Activated CD4-positive, alpha-beta T cell treated with anti-CD3 and anti-CD28 coated beads, Interleukin-2, amount 10 ng/mL, durations not matched to agents 24 days and 14 days (primary cell): ENCODE results near the gene EEF1A1. TPM values are rescaled to one million over a fixed set of nuclear protein-coding genes. Genes with fewer than 3 reads are reported as not detected.
A peak's percentile ranks its signal among the peaks of the same experiment; 100 is the strongest.
"Not testable (repeated sequence)": the region's sequence is repeated elsewhere in the genome, so short reads cannot be mapped to it uniquely, and the experiment has no call there.

Experiments used
- DNase-seq: peaks from one replicate; pipeline ENCODE4 v3.0.0; 2022
- H3K27ac Mint-ChIP-seq: one replicate; pipeline ENCODE4 v1.8.0; 2022; ENCODE audit warnings: mild to moderate bottlenecking, mixed read lengths
- H3K27me3 Mint-ChIP-seq: one replicate; pipeline ENCODE4 v1.8.0; 2022; ENCODE audit warnings: mixed read lengths
- H3K36me3 Mint-ChIP-seq: one replicate; pipeline ENCODE4 v1.8.0; 2022; ENCODE audit warnings: low read depth, mild to moderate bottlenecking, mixed read lengths
- H3K4me1 Mint-ChIP-seq: one replicate; pipeline ENCODE4 v1.8.0; 2021; ENCODE audit warnings: mixed read lengths
- H3K4me3 Mint-ChIP-seq: one replicate; pipeline ENCODE4 v1.8.0; 2022; ENCODE audit warnings: mild to moderate bottlenecking, moderate library complexity, mixed read lengths
- H3K9me3 Mint-ChIP-seq: one replicate; pipeline ENCODE4 v1.8.0; 2021; ENCODE audit warnings: mixed read lengths
- intact Hi-C: fragments of 100-400 bp; cut with micrococcal nuclease; formaldehyde crosslinking; loops from one replicate; pipeline ENCODE4 v1.15.1; 2023
- total RNA-seq: library from RNA; stranded (reverse); gene quantifications from 2 replicates; pipeline ENCODE4 v1.2.3, GENCODE V29; 2022

EEF1A1 gene
- total RNA-seq, 1 donor from 2014 or later: 9,514 TPM

GRCh38 chr6:73521351-73521985 lies 636 bp upstream of the EEF1A1 start:
- peak overlapping the region; percentile 100 for H3K27ac Mint-ChIP-seq
- H3K4me3 Mint-ChIP-seq: peak overlapping the region; percentile 97
- peak; percentile 92 for DNase-seq
- H3K27me3 Mint-ChIP-seq: peaks cover 10% of the 10 kb centered on the region
- intact Hi-C loops: loop anchor here (1.0 to 5.0 kb wide), 8 partner anchors 59 to 1763 kb away; partner anchors contain the start of genes MTO1 and TMEM30A
- peaks cover 46% of the 10 kb centered on the region for H3K36me3 Mint-ChIP-seq
- peaks cover 7% of the 10 kb centered on the region for H3K9me3 Mint-ChIP-seq
- H3K4me1 Mint-ChIP-seq: peaks cover 39% of the 10 kb centered on the region

- peaks cover 10% of the 10 kb centered on the region for H3K27me3 Mint-ChIP-seq
- peaks cover 50% of the 10 kb centered on the region for H3K4me1 Mint-ChIP-seq
- H3K36me3 Mint-ChIP-seq: peaks cover 60% of the 10 kb centered on the region
- H3K9me3 Mint-ChIP-seq: peaks cover 7% of the 10 kb centered on the region
- H3K27ac Mint-ChIP-seq: peak overlapping the region; percentile 100
- H3K4me3 Mint-ChIP-seq: peak overlapping the region; percentile 97
- peak; percentile 92 for DNase-seq
- intact Hi-C loops: loop anchor here (2.0 to 5.0 kb wide), 4 partner anchors 59 to 1765 kb away; partner anchors contain the start of genes MTO1 and TMEM30A
Measured at GRCh38 chr6:73519926-73520687, 725 bp downstream of the EEF1A1 start.

GRCh38 chr6:73518982-73519881 lies 1.6 kb downstream of the EEF1A1 start:
- Mint-ChIP-seq H3K27ac (peak overlapping the region; percentile 100), H3K36me3 (peaks cover 66% of the 10 kb centered on the region), H3K4me1 (peaks cover 51% of the 10 kb centered on the region), H3K4me3 (peak overlapping the region; percentile 97)
- H3K27me3 Mint-ChIP-seq, intact Hi-C loops, H3K9me3 Mint-ChIP-seq: not testable (repeated sequence)
- peak; percentile 58 for DNase-seq

GRCh38 chr6:73518100-73518981 lies 2.5 kb downstream of the EEF1A1 start:
- H3K27me3 Mint-ChIP-seq, DNase-seq, intact Hi-C loops, H3K9me3 Mint-ChIP-seq: not testable (repeated sequence)
- peaks cover 66% of the 10 kb centered on the region for H3K36me3 Mint-ChIP-seq
- peak overlapping the region; percentile 97 for H3K4me3 Mint-ChIP-seq
- H3K27ac Mint-ChIP-seq: peak overlapping the region; percentile 100
- peaks cover 51% of the 10 kb centered on the region for H3K4me1 Mint-ChIP-seq

- H3K36me3 Mint-ChIP-seq: peaks cover 68% of the 10 kb centered on the region
- H3K9me3 Mint-ChIP-seq: peaks cover 7% of the 10 kb centered on the region
- peaks cover 52% of the 10 kb centered on the region for H3K4me1 Mint-ChIP-seq
- H3K4me3 Mint-ChIP-seq: peak overlapping the region; percentile 84
- H3K27me3 Mint-ChIP-seq: peaks cover 10% of the 10 kb centered on the region
- no peak for DNase-seq
- H3K27ac Mint-ChIP-seq: peak overlapping the region; percentile 92
- intact Hi-C loops: no loop called here
Measured at GRCh38 chr6:73516514-73517489, 4.0 kb downstream of the EEF1A1 start.

- Mint-ChIP-seq H3K27ac (peak overlapping the region; percentile 92), H3K9me3 (peaks cover 7% of the 10 kb centered on the region), H3K4me1 (peaks cover 50% of the 10 kb centered on the region), H3K4me3 (no peak overlapping the region), H3K27me3 (peaks cover 4% of the 10 kb centered on the region), H3K36me3 (peaks cover 63% of the 10 kb centered on the region)
- DNase-seq: peak; percentile 66
- intact Hi-C loops: loop anchor here (1.0 kb wide), 1 partner anchor 95 kb away; no protein-coding TSS in a partner anchor
Measured at GRCh38 chr6:73515204-73515655, 5.6 kb downstream of the EEF1A1 start.

GRCh38 chr6:73514746-73515110 lies 6.1 kb downstream of the EEF1A1 start:
- peaks cover under 1% of the 10 kb centered on the region for H3K27me3 Mint-ChIP-seq
- H3K4me3 Mint-ChIP-seq: peak overlapping the region; percentile 2
- DNase-seq: no peak
- peaks cover 45% of the 10 kb centered on the region for H3K4me1 Mint-ChIP-seq
- peak overlapping the region; percentile 92 for H3K27ac Mint-ChIP-seq
- intact Hi-C loops: loop anchor here (1.0 kb wide), 1 partner anchor 96 kb away; no protein-coding TSS in a partner anchor
- peaks cover 58% of the 10 kb centered on the region for H3K36me3 Mint-ChIP-seq
- H3K9me3 Mint-ChIP-seq: peaks cover 3% of the 10 kb centered on the region

GRCh38 chr6:73513496-73513854 lies 7.4 kb downstream of the EEF1A1 start:
- Mint-ChIP-seq H3K27me3 (no peaks in the 10 kb centered on the region), H3K4me3 (no peak overlapping the region), H3K27ac (peak overlapping the region; percentile 3), H3K36me3 (peaks cover 46% of the 10 kb centered on the region), H3K4me1 (peaks cover 37% of the 10 kb centered on the region), H3K9me3 (no peaks in the 10 kb centered on the region)
- DNase-seq: no peak
- intact Hi-C loops: no loop called here

- Mint-ChIP-seq H3K9me3 (no peaks in the 10 kb centered on the region), H3K4me1 (peaks cover 28% of the 10 kb centered on the region), H3K4me3 (no peak overlapping the region), H3K27me3 (no peaks in the 10 kb centered on the region), H3K36me3 (peaks cover 33% of the 10 kb centered on the region), H3K27ac (peak overlapping the region; percentile 41)
- intact Hi-C loops: no loop called here
- no peak for DNase-seq
Measured at GRCh38 chr6:73511796-73512195, 9.0 kb downstream of the EEF1A1 start.

GRCh38 chr6:73509851-73510250 lies 11.0 kb downstream of the EEF1A1 start:
- Mint-ChIP-seq H3K27ac (no peak overlapping the region), H3K27me3 (no peaks in the 10 kb centered on the region), H3K36me3 (peaks cover 18% of the 10 kb centered on the region), H3K4me1 (peaks cover 13% of the 10 kb centered on the region), H3K4me3 (no peak overlapping the region), H3K9me3 (no peaks in the 10 kb centered on the region)
- intact Hi-C loops: no loop called here
- peak; percentile 53 for DNase-seq

GRCh38 chr6:73508776-73509175 lies 12.1 kb downstream of the EEF1A1 start:
- H3K36me3 Mint-ChIP-seq: peaks cover 24% of the 10 kb centered on the region
- H3K27me3 Mint-ChIP-seq: no peaks in the 10 kb centered on the region
- no peaks in the 10 kb centered on the region for H3K9me3 Mint-ChIP-seq
- H3K4me1 Mint-ChIP-seq: peaks cover 12% of the 10 kb centered on the region
- H3K27ac Mint-ChIP-seq: no peak overlapping the region
- H3K4me3 Mint-ChIP-seq: no peak overlapping the region
- DNase-seq: no peak
- intact Hi-C loops: no loop called here

GRCh38 chr6:73506246-73506645 lies 14.6 kb downstream of the EEF1A1 start:
- Mint-ChIP-seq H3K27me3 (no peaks in the 10 kb centered on the region), H3K27ac (no peak overlapping the region), H3K9me3 (no peaks in the 10 kb centered on the region), H3K4me1 (no peaks in the 10 kb centered on the region), H3K36me3 (peaks cover 27% of the 10 kb centered on the region), H3K4me3 (no peak overlapping the region)
- intact Hi-C loops: no loop called here
- no peak for DNase-seq
